HG03064 (cell line): ENCODE data around the gene PHIP.

ENCODE experiments used
- ATAC-seq: cut with Tn5 transposase; IDR thresholded peaks from one replicate; pipeline ENCODE4 v1.9.1; 2021; ENCODE audit warnings: low read depth; ENCODE audit not compliant: unreplicated experiment

Gene PHIP

GRCh38 chr6:79028641-79029314 lies 49.3 kb downstream of the PHIP start:
- ATAC-seq = no peak

GRCh38 chr6:79011940-79012339 lies 66.1 kb downstream of the PHIP start:
- no peak for ATAC-seq

GRCh38 chr6:79010422-79010821 lies 67.6 kb downstream of the PHIP start:
- no peak for ATAC-seq

- ATAC-seq = no peak
Measured at GRCh38 chr6:79009819-79010218, 68.2 kb downstream of the PHIP start.

GRCh38 chr6:79005497-79005896 lies 72.6 kb downstream of the PHIP start:
- no peak for ATAC-seq

GRCh38 chr6:79005024-79005423 lies 73.0 kb downstream of the PHIP start:
- ATAC-seq = no peak

GRCh38 chr6:79004239-79004638 lies 73.8 kb downstream of the PHIP start:
- ATAC-seq = no peak

GRCh38 chr6:79001415-79001814 lies 76.6 kb downstream of the PHIP start:
- no peak for ATAC-seq

GRCh38 chr6:78999737-79000136 lies 78.3 kb downstream of the PHIP start:
- ATAC-seq = no peak

GRCh38 chr6:78995946-78996345 lies 82.1 kb downstream of the PHIP start:
- ATAC-seq = no peak

- no peak for ATAC-seq
Measured at GRCh38 chr6:78995346-78995745, 82.7 kb downstream of the PHIP start.

GRCh38 chr6:78993955-78994354 lies 84.1 kb downstream of the PHIP start:
- no peak for ATAC-seq

- no peak for ATAC-seq
Measured at GRCh38 chr6:78989191-78989590, 88.9 kb downstream of the PHIP start.

- ATAC-seq = no peak
Measured at GRCh38 chr6:78986161-78986560, 91.9 kb downstream of the PHIP start.

- no peak for ATAC-seq
Measured at GRCh38 chr6:78984225-78984950, 93.7 kb downstream of the PHIP start.

- ATAC-seq = no peak
Measured at GRCh38 chr6:78967191-78967590, 110.9 kb downstream of the PHIP start.

GRCh38 chr6:78966542-78966941 lies 111.5 kb downstream of the PHIP start:
- ATAC-seq = no peak

- ATAC-seq = no peak
Measured at GRCh38 chr6:78962448-78962847, 115.6 kb downstream of the PHIP start.

GRCh38 chr6:78954740-78955139 lies 123.3 kb downstream of the PHIP start:
- no peak for ATAC-seq

GRCh38 chr6:78953798-78954197 lies 124.3 kb downstream of the PHIP start:
- no peak for ATAC-seq

- ATAC-seq = no peak
Measured at GRCh38 chr6:78952362-78952761, 125.7 kb downstream of the PHIP start.

- ATAC-seq = no peak
Measured at GRCh38 chr6:78948785-78949184, 129.3 kb downstream of the PHIP start.
